Thoracic aorta (tissue), 2 donors: Measurements from ENCODE around the gene SUPT4H1. TPM values are rescaled to one million over a fixed set of nuclear protein-coding genes. Genes with fewer than 3 reads are reported as not detected.
"Not testable (repeated sequence)": the region's sequence is repeated elsewhere in the genome, so short reads cannot be mapped to it uniquely, and the experiment has no call there.

ENCODE experiments used
- ATAC-seq: fragments of 150-250 bp; one replicate; pipeline ENCODE4 v1.8.0; 2017; ENCODE audit warnings: low read depth; ENCODE audit not compliant: insufficient number of reproducible peaks, low FRiP score
- DNase-seq: peaks from one replicate; pipeline ENCODE4 v3.0.0-alpha.2; 2020; ENCODE audit warnings: low spot score
- H3K27ac ChIP-seq, 2 donors: fragments of 200-600 bp; sonication (generic); 1 replicate in 1 of 2; 2 replicates in 1 of 2; pipeline ENCODE4 v1.5.1; 2016; ENCODE audit warnings: mild to moderate bottlenecking in 2 of 2, moderate library complexity in 2 of 2
- H3K27me3 ChIP-seq: fragments of 200-600 bp; sonication (generic); replicated peaks from 2 replicates; pipeline ENCODE4 v1.6.0; 2016; ENCODE audit warnings: mild to moderate bottlenecking; ENCODE audit not compliant: insufficient read depth
- H3K36me3 ChIP-seq: fragments of 200-600 bp; sonication (generic); one replicate; pipeline ENCODE4 v1.5.1; 2016
- H3K4me1 ChIP-seq, 2 donors: fragments of 200-600 bp; sonication (generic); 1 replicate in 1 of 2; 2 replicates in 1 of 2; pipeline versions ENCODE4 v1.5.1 to v1.6.0; 2016; ENCODE audit warnings: low read depth in 2 of 2, mild to moderate bottlenecking in 1 of 2; ENCODE audit not compliant: control insufficient read depth in 1 of 2
- H3K4me3 ChIP-seq: fragments of 200-600 bp; sonication (generic); 2 replicates; pipeline ENCODE4 v1.5.1; 2016; ENCODE audit warnings: mild to moderate bottlenecking
- H3K9me3 ChIP-seq: fragments of 200-600 bp; sonication (generic); 2 replicates; pipeline ENCODE4 v1.5.1; 2016
- total RNA-seq, 2 donors: library from RNA; depleted of rRNA; stranded (reverse); fragments of >200 nt; gene quantifications; one replicate each; pipeline versions ENCODE4 v1.1.0 to v1.2.3, GENCODE V29; 2016
- TF ChIP-seq, protein P1 (sequence below): fragments of 200-600 bp; sonication (generic); IDR thresholded peaks from one replicate; pipeline ENCODE4 v1.5.1; 2019; ENCODE audit warnings: antibody characterized with exemption

SUPT4H1 gene
- total RNA-seq, 2 donors from 2014 or later, result 30.6 to 37.3 TPM

DNA sequence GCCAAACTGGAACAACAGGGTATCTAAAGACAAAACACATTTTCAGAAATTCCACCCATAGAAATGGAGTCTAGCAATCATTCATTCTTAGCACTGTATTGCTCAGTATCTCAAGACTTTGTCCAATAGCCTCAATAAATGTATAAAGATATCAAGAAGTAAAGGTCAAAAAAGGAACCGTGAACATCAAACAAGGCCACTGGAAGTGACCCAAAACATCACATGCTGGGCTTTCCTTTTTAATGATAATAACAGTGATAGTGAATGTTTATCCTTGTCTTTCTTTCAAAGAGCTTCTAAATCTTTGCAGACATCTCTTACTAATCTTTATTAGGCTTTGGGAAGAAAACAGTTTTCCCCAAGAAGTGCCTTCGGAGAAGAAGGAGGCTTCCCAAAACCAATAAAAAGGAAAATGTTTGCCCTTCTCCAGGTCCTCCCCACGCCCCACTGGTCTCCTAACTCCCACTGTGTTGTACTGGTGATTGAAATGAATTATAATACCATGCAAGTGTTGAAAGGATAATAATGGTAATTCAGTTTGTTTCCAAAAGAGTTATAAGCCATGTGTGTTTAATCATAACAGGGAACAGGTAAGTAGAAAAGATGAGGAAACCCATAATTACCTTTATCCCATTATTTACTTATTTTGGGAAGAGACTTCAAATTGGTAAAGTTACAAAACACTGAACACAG, 46.7 kb upstream of the SUPT4H1 start:
- Histone ChIP-seq H3K27me3 (peaks cover 5% of the 10 kb centered on the region), H3K27ac (no peak overlapping the region), H3K4me1 (no peaks in the 10 kb centered on the region), H3K36me3 (no peaks in the 10 kb centered on the region), H3K9me3 (no peaks in the 10 kb centered on the region), H3K4me3 (no peak overlapping the region)
- no peak for ATAC-seq
- DNase-seq, result no peak
- TF ChIP-seq, protein P1, sequence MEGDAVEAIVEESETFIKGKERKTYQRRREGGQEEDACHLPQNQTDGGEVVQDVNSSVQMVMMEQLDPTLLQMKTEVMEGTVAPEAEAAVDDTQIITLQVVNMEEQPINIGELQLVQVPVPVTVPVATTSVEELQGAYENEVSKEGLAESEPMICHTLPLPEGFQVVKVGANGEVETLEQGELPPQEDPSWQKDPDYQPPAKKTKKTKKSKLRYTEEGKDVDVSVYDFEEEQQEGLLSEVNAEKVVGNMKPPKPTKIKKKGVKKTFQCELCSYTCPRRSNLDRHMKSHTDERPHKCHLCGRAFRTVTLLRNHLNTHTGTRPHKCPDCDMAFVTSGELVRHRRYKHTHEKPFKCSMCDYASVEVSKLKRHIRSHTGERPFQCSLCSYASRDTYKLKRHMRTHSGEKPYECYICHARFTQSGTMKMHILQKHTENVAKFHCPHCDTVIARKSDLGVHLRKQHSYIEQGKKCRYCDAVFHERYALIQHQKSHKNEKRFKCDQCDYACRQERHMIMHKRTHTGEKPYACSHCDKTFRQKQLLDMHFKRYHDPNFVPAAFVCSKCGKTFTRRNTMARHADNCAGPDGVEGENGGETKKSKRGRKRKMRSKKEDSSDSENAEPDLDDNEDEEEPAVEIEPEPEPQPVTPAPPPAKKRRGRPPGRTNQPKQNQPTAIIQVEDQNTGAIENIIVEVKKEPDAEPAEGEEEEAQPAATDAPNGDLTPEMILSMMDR, result no peak

DNA sequence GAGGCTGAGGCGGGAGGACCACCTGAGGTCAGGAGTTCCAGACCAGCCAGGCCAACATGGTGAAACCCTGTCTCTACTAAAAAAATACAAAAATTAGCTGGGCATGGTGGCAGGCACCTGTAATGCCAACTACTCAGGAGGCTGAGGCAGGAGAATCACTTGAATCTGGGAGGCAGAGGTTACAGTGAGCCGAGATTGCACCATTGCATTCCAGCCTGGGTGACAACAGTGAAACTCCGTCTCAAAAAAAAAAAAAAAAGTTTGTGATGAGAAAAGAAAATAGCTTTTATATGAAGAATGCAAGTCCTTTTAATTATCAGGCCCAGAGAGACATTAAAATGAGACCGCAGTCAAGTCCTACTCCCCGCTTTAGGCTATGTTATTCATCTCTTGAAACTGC, 45.4 kb upstream of the SUPT4H1 start:
- not testable (repeated sequence) for H3K4me3 ChIP-seq, ATAC-seq, H3K4me1 ChIP-seq, DNase-seq, H3K9me3 ChIP-seq, H3K36me3 ChIP-seq, H3K27me3 ChIP-seq, H3K27ac ChIP-seq

DNA sequence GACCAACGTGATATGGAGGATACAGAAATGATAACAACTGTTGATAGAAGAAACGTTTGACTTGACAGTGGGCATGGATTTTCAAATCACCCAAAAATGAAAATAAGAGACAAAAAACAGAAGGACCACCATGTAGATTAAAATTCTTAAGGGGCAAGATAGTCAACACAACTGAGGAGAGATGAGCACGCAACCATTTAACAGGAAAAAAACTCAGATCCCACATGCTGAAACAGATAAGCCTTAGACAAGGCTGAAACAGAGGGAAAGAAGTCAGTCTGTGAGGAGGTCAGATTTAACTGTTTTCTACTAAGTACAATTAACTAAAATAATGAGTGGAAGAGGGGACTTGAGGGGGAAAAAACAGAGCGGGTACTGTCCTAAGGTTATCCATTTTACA, 44.2 kb upstream of the SUPT4H1 start:
- TF ChIP-seq, protein P1, result no peak
- DNase-seq, result no peak
- Histone ChIP-seq H3K9me3 (no peaks in the 10 kb centered on the region), H3K36me3 (no peaks in the 10 kb centered on the region), H3K4me3 (no peak overlapping the region), H3K27ac (no peak overlapping the region), H3K27me3 (peaks cover 5% of the 10 kb centered on the region), H3K4me1 (no peaks in the 10 kb centered on the region)
- ATAC-seq, result no peak

DNA sequence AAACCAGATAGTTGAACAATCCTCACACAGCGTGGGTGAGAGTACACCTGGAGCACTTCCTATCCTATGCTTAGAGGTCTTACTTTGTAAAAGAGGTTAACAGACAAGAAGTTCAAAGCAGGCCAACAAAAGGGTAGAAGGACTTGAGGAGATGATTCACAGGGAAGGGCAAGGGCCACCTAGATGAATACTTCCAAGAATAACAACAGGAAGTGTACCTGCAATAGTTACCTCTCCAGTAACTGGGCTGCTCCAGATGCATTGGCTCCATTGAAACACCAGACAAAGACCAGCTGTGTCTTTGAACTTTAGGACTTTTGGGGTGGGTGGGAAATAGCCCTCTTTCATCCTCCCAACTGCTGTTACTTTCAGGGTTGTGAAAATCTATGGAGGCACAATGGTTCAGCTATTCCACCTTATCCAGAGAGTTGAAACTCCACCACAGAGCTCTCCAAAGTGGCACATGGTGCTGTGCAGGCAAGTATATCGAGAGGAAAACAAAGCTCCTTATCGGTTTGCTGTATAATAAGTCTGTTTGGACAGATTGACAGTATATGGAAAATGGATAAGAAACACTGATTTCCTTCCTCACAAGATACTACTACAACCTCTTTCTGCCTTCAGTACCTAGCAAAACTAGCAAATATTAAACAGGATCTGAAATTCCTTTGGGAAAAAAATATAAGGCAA, 42.7 kb upstream of the SUPT4H1 start:
- no peak for ATAC-seq
- no peak overlapping the region for H3K4me3 ChIP-seq
- no peaks in the 10 kb centered on the region for H3K9me3 ChIP-seq
- no peak overlapping the region for H3K27ac ChIP-seq
- no peaks in the 10 kb centered on the region for H3K4me1 ChIP-seq
- H3K36me3 ChIP-seq, result no peaks in the 10 kb centered on the region
- no peak for DNase-seq
- TF ChIP-seq, protein P1, result no peak
- H3K27me3 ChIP-seq, result peaks cover 5% of the 10 kb centered on the region

DNA sequence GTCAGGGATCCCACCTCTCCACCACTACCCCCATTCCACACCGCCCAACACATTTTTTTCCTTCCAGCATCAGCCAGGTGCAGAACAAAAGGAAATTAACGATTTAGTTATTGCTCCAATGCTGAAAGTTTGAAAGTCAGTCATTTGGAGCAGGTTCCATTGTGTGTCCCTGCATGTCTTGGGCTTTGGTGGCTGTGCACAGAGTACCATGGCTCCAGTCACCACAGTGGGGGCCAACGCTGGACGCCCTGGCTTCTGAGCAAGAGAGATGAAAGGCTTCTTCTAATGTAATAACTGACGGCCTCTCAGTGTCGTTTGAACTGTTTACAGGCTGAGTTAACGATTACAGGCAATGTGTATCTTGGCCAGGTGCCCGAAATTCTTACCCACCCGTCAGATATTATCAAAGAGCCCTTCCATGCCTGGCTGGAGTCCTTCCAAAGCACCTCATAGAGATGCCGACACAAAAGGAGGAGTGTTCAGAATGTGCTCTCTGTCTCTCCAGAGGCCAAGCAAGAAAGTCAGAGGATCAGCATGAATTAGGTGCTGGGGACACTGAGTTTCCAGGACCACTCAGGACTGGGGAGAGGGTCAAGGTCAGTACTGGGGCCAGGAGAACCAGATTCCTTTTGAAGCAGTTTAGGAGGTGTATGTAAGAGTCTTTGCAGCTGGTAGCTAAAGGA, 39.4 kb upstream of the SUPT4H1 start:
- H3K4me1 ChIP-seq, result no peaks in the 10 kb centered on the region
- DNase-seq (no peak), ATAC-seq (no peak)
- no peak overlapping the region for H3K27ac ChIP-seq
- no peak overlapping the region for H3K4me3 ChIP-seq
- no peaks in the 10 kb centered on the region for H3K36me3 ChIP-seq
- TF ChIP-seq, protein P1, result no peak
- no peaks in the 10 kb centered on the region for H3K9me3 ChIP-seq
- H3K27me3 ChIP-seq, result peaks cover 5% of the 10 kb centered on the region
